GM21447 (cell line): ENCODE results near the gene WFIKKN1.

Experiments used
- ATAC-seq: cut with Tn5 transposase; IDR thresholded peaks from one replicate; pipeline ENCODE4 v1.9.1; 2021; ENCODE audit not compliant: unreplicated experiment

Gene WFIKKN1

DNA sequence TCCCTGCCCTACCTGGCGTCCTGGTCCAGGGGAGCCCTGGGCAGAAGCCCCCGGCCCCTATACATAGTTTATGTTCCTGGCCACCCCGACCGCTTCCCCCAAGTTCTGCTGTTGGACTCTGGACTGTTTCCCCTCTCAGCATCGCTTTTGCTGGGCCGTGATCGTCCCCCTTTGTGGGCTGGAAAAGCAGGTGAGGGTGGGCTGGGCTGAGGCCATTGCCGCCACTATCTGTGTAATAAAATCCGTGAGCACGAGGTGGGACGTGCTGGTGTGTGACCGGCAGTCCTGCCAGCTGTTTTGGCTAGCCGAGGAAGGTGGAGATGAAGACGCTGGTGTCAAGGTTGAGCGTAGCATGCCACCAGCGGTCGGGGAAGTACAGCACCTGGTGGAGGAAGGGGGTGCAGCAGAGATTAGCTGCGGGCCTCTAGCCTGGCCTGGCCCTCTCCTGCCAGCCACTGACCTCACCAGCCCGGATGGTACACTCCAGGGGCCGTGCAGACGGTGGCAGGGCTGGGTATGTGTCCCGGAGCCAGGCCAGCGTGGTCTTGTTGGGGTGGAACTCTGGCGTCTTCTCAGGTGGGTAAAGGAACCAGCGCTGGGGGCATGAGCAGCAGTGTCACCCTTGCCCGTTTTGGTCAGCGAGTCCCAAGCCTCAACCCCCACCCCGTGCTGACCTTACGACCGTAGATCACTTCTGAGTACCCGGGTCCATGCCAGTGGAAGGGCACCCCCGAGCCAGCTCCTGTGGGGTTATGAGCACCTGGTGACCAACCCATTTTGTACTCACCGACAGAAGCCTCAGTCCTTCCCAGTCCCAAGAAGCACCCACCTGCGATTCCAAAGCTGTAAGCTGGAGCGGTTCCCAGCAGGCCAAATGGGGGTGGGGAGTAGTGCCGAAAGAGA, 52.0 kb downstream of the WFIKKN1 start:
- no peak for ATAC-seq

- ATAC-seq: no peak
These were observed 52.7 kb downstream of the WFIKKN1 start for GRCh38 chr16:683396-684070.
